Caki2 (cell line): ENCODE data around the gene ESPN. TPM values are rescaled to one million over a fixed set of nuclear protein-coding genes. Genes with fewer than 3 reads are reported as not detected.

Experiments
- DNase-seq: peaks from one replicate; pipeline ENCODE4 v3.0.0-alpha.2; 2015; ENCODE audit warnings: low read depth
- in situ Hi-C: cut with HindIII; loops from 2 replicates; pipeline ENCODE4 v1.10.0; 2016; ENCODE audit warnings: low sequenced_read_pairs, low pct_unique_long_range_greater_than_20kb, mixed read lengths
- total RNA-seq: library from RNA; depleted of rRNA; stranded (reverse); fragments of >200 nt; shearing (Covaris generic); gene quantifications from 2 replicates; pipeline ENCODE4 v1.2.3, GENCODE V29; 2014; ENCODE audit warnings: low replicate concordance

ESPN gene
- total RNA-seq, 1 experiment from 2014 or later: 4.8 TPM

DNA sequence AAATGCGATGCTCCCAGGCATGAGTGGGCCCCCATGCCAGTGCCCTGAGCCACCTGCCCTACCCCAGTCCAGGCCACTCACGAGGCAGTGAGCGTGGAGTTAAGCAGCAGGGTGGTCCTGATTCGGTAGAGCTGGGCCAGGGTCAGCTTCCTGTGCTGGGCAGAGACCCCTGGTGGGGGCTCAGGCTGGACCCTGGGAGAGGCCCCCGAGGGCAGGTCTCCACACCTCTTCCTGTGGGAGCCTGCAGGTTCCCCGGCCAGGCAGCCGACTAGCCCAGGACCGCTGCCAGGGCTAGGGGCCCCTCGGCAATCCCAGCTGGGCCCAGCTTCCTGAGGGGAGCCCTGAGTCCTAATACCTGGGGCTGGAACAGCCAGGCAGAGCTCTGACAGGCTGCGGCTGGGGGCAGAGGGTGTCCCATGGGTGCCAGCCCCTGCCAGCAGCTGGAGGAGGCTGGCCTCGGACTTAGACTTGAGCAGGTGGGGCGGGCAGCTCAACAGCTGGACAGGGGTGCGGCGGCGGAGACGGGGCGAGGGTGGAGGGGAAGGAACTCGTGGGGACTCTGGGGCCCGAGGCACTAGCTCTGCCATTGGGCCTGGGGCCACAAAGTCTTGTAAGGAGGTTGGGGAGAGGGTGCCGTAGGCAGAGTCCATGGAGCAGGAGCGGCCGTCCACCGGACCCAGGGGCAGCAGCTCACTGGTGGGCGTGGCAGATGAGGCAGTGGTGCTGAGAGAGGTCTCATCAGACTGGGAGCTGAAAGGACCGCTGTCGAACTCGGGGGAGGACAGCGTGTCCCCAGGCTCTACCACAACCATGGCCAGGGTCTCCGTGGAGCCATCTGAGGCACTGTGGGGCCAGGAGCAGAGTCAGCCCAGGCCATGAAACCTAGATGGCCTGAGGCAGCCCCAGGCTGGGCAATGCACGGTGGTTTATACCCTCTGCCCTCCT lies 43.4 kb downstream of the ESPN start:
- in situ Hi-C loops: no loop called here
- DNase-seq: no peak

DNA sequence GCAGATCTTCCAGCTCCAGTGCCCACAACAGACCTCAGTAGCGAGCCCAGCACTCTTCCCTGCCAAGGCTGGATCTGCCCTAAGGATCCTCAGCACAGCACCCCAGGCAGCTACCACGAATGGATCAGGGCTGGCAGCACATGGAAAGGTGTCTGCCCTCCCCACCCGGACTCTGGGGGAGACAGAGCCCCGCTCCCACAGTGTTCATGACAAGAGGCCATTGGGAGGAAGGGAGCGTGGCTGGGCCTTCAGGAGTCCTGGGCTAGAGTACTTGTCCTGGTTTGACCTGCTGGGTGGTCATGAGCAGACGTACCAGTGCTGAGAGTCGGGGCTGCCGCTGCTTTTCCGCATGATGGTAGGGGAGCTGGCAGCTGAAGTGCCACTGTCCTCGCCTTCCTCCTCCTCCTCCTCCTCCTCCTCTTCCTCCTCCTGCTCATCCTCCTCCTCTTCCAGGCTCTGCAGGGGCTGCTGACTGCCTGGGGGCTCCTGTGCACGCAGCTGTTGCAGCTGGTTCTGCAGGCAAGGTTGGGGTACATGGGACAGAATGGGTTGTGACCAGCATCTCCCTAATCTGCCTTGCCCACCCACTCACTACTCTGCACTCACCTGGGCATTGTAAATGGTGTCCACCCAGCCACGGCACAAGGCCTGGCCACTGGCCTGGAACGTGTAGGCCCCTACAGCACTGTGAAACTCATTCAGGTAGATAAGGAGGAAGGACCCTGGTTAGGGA lies 44.3 kb downstream of the ESPN start:
- DNase-seq: no peak
- in situ Hi-C loops: no loop called here

DNA sequence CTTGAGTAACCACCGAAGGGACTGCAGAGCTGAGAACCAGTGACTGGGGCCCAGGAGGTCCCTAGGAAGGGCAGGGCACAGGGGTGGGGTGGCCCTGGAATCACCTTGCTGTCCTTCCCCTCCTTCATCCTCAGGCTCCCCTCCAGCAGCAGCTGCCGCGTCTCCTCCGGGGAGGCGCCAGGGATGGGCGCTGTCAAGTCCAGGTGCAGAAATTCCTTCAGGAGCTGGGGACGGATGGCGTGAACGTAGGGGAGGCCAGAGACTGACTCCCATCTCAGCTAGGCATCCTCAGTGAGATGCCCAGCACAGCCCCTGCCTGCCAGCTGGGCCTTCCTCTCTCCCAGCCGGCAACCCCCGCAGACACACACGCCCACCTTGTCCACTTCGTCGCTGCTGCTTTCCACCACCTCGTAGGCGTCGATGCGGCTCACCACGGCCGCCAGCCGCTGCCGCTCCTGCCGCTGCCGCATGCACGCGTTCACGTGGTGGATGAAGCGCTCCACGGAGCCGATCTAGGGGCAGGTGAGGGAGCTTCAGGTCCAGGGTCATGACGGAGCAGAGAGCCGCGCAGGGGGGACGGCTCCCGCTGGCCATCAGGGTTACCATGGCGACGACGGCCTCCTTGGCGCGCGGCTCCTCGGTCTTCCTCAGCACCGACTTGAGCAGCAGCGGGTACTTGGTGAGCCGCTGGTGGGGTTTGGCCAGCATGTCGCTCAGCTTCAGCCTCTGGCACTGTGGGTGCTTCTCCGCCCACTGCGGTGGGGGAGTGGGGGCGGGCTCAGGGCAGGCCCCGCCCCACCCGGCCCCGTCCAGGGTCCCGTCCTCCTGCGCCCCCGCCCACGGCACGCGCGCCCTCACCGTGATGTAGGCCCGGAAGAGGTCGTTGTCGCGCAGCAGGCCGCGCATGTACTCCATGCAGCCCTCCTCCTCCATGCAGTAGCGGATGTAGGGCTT lies 45.8 kb downstream of the ESPN start:
- in situ Hi-C loops: no loop called here
- DNase-seq: no peak

DNA sequence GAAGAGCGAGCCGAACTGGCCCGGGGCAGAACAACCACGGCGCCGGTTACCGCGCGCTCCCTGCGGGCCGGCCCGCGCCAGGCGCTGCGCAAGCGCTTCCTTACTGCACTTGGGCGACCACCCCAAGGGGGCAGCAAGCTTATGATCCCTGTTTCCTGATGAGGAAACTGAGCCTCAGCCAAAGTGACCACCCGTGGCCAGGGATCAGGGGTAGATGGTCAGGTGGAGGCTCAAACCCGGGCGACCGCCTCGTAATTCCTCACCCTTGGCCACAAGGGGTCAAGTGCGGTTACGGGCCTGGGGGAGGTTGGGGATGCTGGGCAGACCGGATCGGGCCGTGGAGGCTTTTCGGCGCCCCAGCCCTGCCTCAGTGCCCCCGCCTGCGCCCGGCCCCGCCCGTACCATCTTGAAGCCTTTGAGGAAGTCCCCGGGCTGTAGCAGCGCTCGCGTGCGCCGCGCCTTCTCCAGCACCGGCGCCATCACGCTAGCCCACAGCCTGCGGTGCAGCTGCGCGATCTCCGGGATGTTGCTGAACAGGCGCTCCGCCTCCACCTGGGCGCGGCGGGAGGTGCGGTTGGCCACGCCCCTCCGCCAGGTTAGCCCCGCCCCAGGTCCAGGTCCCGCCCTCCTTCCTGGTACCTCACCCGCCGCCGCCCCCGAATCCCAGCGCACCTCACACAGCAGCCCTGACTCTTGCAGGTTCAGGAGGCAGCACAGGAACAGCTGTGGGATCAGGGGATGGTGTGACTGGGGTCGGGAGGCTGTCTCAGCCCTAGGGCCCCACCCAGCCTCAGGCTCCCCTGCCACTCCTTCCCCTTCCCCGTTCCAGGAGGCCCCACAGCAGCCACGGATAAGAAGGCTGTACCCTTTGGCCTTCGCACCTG lies 46.8 kb downstream of the ESPN start:
- DNase-seq: no peak
- in situ Hi-C loops: no loop called here

DNA sequence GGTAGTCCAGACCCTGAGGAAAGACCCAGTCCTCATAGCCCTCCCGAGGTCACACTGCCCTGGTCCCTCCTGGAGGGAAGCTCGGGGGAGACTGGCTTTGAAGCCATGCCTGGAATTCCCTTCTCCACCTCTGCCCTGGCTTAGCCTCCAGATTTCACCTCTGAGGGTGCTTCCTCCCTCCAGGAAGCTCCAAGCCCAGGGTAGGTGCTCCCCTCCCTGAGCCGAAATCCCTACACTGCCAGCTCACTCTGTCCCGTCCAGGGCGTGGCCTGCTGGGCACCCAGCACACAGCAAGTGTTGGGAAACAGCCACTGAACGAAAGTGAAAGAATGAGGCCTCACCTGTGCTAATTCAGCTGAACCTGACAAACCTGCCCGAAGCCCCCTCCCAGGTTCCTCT lies 47.4 kb downstream of the ESPN start:
- in situ Hi-C loops: no loop called here
- DNase-seq: no peak

DNA sequence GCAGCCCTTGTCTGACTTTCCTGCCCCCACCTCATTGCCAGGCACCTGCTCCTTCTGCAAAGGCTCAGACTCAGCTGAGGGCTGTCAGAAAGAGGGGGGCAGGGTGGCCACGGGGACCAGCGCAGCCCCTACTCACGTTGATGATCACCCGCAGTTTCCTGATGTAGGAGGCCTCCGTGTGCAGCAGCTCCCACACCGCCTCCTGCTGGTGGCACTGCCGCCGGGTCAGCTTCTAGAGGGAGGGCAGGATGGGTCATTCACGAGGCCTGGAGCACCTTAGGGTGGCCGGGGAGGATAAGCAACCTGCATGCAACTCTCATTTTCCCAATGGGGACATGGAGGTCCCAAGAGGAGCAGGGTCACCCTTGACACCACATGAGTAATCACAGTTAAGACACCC lies 47.8 kb downstream of the ESPN start:
- no peak for DNase-seq
- in situ Hi-C loops: no loop called here

DNA sequence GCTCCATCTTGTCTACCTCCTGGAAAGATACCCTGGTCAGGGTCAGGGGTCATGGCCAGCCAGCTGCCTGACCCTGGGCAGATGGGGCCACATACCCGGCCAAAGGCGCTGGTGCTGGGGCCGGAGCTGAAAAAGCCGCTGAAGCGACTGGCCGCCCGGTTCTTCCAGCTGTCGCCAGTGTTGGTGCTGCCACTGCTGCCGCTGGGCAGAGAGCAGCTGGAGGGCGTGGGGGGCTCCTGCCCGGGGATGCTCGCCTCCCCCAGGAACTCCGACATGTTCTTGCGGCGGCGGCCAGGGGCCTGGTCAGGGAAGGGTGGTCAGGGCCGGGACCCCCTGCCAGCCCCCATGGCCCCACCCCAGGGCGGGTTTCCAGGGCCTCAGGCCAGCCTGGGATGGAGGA lies 48.6 kb downstream of the ESPN start:
- in situ Hi-C loops: no loop called here
- no peak for DNase-seq

DNA sequence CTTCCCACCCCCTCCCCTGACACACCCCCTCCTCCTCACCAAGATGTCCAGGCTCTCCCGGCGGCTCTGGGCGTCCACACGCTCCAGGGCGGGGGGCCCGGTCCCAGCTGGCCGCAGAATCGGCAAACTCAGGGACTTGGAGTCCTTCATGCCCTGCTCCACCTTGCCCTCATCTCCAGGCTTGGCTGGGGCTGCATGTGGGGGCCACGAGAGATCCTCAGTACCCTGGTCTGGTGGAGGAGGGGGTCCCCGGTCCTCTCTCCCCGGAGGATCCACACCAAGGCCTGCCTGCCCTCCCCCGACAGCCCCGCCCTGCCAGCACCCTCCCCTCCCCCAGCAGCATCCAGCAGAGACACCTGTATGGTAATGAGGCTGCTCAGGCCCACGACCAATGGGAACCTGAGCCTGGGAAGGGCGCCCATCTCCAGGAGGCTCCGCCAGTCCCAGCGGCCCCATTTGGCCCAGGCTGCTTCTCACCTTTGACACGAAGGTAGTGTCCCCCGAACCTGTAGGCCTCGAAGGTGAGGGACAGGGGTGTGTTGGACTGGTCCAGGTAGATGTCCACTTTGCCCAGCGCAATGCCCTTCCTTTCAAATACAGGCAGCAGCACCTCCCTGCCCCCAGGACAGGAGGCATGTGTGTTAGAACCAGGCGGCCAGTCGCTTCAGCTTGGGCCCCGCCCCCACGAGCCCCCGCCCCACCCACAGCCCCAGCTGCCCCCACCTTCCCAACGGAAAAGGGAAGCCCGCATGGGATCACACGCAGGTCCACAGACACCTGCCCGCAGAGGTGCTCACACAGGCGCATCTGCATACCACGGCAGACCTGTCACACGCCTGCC lies 49.6 kb downstream of the ESPN start:
- DNase-seq: no peak
- in situ Hi-C loops: no loop called here

DNA sequence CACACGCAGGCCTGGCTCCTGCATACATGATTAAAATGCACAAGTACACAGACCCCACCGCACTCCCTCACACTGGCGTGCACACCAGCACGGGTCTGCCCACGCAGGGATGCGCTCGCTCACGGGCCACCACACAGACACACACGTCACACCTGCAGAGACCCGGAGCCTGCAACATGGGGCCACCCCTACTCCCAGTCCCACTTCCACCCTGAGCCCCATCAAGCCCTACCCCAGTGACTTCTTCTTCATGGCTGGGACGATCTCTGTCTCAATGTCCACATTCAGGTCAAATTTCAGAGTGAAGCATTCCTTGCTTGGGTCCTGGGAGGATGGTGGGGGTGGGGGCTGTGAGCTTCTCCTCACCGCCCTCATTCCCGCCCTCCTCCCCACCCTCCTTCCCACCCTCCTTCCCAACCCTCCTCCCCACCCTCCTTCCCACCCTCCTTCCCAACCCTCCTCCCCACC lies 50.3 kb downstream of the ESPN start:
- in situ Hi-C loops: no loop called here
- DNase-seq: no peak

DNA sequence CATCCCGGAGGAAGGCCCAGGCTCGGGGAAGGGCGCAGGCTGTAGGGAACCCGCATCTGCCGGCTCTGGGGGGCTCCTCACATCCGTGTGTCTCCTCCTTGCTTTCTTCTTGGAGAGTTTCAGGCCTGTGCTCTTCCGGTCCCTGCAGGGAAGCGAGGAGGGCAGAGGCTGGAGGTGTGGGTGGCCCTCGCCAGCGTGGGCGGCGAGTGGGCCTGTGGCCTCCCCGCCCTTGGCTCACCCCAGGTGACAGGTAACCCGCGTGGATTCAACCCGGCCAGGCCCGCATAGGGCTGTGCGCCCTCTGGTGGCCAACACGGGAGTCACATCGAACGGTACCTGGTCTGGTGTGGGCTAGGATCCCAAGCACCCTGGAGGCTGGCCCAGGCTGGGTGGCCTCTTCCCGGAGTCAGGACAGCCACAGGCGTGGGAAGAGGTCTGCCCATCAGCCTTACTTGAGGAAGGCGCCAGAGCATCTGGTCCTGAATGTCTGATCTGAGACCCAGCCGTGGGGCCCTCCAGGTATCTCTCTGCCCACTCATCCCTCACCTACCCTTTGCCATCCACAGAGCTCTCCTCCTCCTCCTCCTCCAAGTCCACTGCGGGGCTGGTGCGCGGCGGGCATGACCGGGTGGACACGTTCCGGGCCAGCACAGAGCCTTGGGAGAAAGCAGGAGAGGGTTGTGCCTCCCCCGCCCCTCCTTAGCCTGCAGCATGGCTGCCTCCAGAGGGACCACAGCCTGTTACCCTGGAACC lies 51.0 kb downstream of the ESPN start:
- DNase-seq: no peak
- in situ Hi-C loops: no loop called here

DNA sequence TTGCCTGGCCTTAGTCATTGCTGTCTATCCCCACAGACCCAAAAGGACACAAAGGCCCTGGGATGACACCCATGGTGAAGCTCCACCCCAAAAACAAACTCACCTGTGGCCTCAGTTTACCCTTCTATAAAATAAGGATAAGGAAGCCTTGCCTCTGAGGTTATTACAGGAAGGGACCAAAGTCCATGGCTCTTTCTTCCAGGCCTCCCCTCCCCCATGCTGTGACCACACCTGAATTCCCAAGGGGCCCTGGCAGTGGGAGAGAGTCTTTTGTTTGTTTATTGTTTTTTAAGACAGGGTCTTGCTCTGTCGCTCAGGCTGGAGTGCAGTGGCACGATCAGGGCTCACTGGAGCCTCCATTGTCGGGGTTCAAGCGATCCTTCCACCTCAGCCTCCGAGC lies 51.9 kb downstream of the ESPN start:
- DNase-seq: no peak
- in situ Hi-C loops: no loop called here

DNA sequence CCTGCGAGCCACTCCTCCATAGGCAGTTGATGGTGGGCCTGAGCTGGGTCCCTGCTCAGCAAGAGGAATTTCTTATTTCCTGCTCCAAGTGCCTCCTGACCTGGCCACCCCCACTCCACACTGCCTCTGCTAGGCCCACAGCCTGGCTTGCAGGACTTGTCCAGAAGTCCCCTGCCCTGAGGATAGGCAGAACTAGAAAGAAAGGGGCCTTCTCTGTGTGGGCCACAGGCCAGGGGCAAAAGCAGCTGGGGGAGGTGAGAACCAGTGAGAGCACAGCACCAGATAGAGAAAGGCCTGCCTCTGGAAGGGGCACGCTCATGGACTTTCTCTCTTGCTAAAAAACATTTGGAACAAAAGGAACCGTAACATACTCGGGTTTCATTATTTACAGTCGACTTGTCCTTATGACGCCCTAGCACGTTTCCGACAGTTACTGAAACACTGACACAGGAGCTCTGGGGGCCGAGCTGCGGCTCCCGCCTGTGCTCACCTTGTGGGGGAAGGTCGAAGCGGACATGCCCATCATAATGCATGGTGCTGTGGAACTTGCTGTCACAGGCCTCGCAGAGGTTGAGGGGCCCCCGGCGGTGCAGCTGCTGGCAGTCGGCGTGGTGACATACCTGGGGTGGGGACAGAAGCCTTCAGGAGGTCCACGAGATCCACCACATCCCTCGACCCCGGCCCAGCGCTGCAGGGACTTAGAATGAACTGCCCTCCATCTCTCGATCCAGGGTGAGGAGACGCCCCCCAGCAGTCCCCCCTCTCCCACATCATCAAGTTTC lies 52.7 kb downstream of the ESPN start:
- no peak for DNase-seq
- in situ Hi-C loops: no loop called here

DNA sequence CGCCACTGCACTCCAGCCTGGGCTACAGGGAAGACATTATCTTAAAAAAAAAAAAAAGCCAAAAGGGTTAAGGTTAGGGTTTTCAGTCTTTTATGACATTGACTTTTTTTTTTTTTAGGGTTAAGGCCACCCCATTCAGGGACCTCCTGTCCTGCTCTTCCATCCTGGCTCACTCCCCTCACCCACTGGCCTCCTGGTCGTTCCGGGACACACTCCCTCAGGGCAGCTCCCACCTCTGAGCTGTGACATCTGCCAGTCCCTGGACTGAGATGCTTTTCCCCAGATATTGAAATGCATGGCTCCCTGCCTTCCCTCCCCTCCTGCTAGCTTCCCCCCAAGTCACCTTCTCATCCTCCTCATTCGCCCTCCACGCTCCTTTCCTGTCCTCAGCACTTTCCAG lies 57.2 kb downstream of the ESPN start:
- in situ Hi-C loops: no loop called here
- no peak for DNase-seq

DNA sequence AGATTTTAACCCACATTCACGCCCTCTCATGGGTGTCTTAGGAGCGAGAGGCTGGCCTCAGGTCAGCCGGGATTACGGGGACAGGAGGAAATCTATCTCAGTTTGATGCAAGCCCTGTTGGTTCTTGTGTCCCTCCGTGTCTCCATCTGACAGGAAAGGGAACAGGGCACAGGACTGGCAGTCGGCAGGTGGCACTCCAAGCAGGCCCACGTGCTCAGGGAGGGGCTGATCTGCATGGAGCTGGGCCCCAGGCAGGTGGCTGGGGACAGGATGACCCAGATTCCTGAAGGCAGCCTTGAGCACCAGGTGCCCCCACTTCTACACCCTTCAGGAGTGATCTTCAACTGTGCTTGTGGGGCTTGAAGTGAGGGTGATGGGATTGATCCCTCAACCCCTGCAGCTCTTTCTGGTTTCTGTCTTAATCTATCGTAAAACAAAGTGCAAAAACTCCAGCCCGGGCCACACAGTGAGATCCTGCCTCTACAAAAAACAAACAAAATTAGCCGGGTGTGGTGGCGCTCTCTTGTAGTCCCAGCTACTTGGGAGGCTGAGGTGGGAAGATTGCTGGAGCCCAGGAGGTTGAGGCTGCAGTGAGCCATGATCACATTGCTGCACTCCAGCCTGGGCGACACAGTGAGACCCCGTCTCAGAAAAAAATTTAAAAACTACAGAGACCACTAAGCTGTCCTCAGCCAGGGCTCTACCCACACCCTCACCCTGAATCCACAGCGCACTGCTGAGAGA lies 58.6 kb downstream of the ESPN start:
- in situ Hi-C loops: no loop called here
- DNase-seq: no peak

DNA sequence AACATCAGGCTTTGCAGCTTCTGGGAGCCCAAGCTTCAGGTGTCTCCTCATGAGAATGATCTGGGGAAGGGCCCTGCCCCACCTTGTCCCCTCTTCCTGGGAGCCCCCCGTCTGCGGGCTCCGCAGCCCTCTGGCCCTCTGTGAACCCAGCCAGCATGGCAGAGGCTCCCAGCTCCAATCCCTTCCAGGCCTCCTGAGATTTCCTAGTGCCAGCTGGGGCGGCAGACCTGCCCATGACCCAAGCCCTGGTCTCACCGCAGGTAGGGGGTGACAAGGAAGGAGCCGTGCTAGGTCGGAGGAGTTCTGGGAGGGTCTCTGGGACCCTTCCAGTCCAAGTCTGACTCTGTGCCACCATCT lies 59.2 kb downstream of the ESPN start:
- in situ Hi-C loops: no loop called here
- DNase-seq: no peak
